GM12878 (cell line): ENCODE results near the gene PRDX1. TPM values are rescaled to one million over a fixed set of nuclear protein-coding genes. Genes with fewer than 3 reads are reported as not detected.
A peak's percentile ranks its signal among the peaks of the same experiment; 100 is the strongest.

Experiments used
- ATAC-seq: fragments of 200-7000 bp; cut with Tn5 transposase; 3 replicates; pipeline ENCODE4 v1.9.1; 2020; ENCODE audit warnings: mild to moderate bottlenecking, moderate library complexity
- BruUV-seq: library from RNA; stranded (reverse); fragments of 400-500 nt; replicated peaks from 2 replicates; lab custom pipeline; 2021; lab: Mats Ljungman, UMichigan
- CTCF ChIA-PET: fragments of 300-600 bp; sonication (Branson Sonifier 250); formaldehyde crosslinking; extraction: SDS; loops from one replicate; lab custom pipeline; 2021; ENCODE audit warnings: inconsistent platforms; lab: Yijun Ruan, JAX
- POLR2A ChIA-PET: fragments of 350-600 bp; formaldehyde crosslinking; extraction: SDS; loops from one replicate; lab custom pipeline; 2021; ENCODE audit warnings: inconsistent platforms; lab: Charles Lee
- RAD21 ChIA-PET: fragments of 300-600 bp; sonication (Branson Sonifier 250); formaldehyde crosslinking; loops from one replicate; lab custom pipeline; 2023; ENCODE audit warnings: antibody characterized with exemption; ENCODE audit not compliant: unreplicated experiment; lab: Charles Lee
- SMC1A ChIA-PET: fragments of 300-600 bp; sonication (Branson Sonifier 250); formaldehyde crosslinking; loops from one replicate; lab custom pipeline; 2023; ENCODE audit not compliant: unreplicated experiment, uncharacterized antibody; lab: Charles Lee
- DNase-seq: peaks from one replicate; pipeline ENCODE4 v3.0.0-alpha.2; 2011; ENCODE audit warnings: low read depth, low spot score
- FAIRE-seq: peaks from 3 replicates; lab custom pipeline; 2011; peaks lifted over from hg19 to GRCh38; lab: Jason Lieb, UNC
- H2AFZ ChIP-seq: 2 replicates; pipeline ENCODE4 v1.6.0; 2011; ENCODE audit warnings: low read depth, low read length, control low read depth; ENCODE audit not compliant: control insufficient read depth
- H3K27ac ChIP-seq: 2 replicates; pipeline ENCODE4 v1.5.1; 2011; ENCODE audit warnings: control low read depth; ENCODE audit not compliant: control insufficient read depth, insufficient read depth
- H3K27me3 ChIP-seq, 2 experiments: replicated peaks in 1 of 2; 2 replicates each; pipeline versions ENCODE4 v1.6.0 to v1.6.1; 2011; ENCODE audit warnings: low read length in 1 of 2; ENCODE audit not compliant: control insufficient read depth in 2 of 2, insufficient read depth in 2 of 2
- H3K36me3 ChIP-seq, 2 experiments: 2 replicates each; pipeline ENCODE4 v1.5.1; 2011; ENCODE audit warnings: low read length in 1 of 2; ENCODE audit not compliant: control insufficient read depth in 2 of 2, insufficient read depth in 2 of 2
- H3K4me1 ChIP-seq: 2 replicates; pipeline ENCODE4 v1.6.1; 2011; ENCODE audit warnings: mild to moderate bottlenecking, low read length, moderate library complexity, mixed read lengths; ENCODE audit not compliant: control insufficient read depth, insufficient read depth
- H3K4me2 ChIP-seq: 2 replicates; pipeline ENCODE4 v1.6.0; 2011; ENCODE audit warnings: control low read depth; ENCODE audit not compliant: control insufficient read depth, insufficient read depth
- H3K4me3 ChIP-seq: fragments of 200-600 bp; sonication (generic); 2 replicates; pipeline ENCODE4 v1.5.1; 2016
- H3K79me2 ChIP-seq: 2 replicates; pipeline ENCODE4 v1.6.0; 2011; ENCODE audit warnings: low read length; ENCODE audit not compliant: control insufficient read depth, insufficient read depth
- H3K9ac ChIP-seq: 2 replicates; pipeline ENCODE4 v1.8.0; 2011; ENCODE audit warnings: low read length, control low read depth, mixed read lengths; ENCODE audit not compliant: control insufficient read depth, insufficient read depth
- H3K9me3 ChIP-seq: replicated peaks from 3 replicates; pipeline ENCODE4 v1.5.1; 2011; ENCODE audit warnings: mild to moderate bottlenecking, low read length; ENCODE audit not compliant: control insufficient read depth, insufficient read depth
- H4K20me1 ChIP-seq: 2 replicates; pipeline ENCODE4 v1.6.0; 2011; ENCODE audit not compliant: control insufficient read depth, insufficient read depth
- ATF2 ChIP-seq: IDR thresholded peaks from 2 replicates; pipeline ENCODE4 v1.6.1; 2012; ENCODE audit warnings: low read length, inconsistent platforms
- CREM ChIP-seq: IDR thresholded peaks from 2 replicates; pipeline ENCODE4 v1.6.1; 2014; ENCODE audit warnings: antibody characterized with exemption, low read depth
- EED ChIP-seq: sonication (generic); IDR thresholded peaks from 2 replicates; pipeline ENCODE4 v1.6.1; 2016; ENCODE audit warnings: antibody characterized with exemption, low read depth
- EP300 ChIP-seq, 2 experiments: fragments of 150-350 bp in 1 of 2; IDR thresholded peaks; 2 replicates each; pipeline ENCODE4 v1.6.1; 2011 to 2012; ENCODE audit warnings: low read depth in 2 of 2, low read length in 2 of 2, borderline replicate concordance in 1 of 2, improper control_type of control experiment in 1 of 2, inconsistent platforms in 1 of 2; ENCODE audit not compliant: control insufficient read depth in 1 of 2
- ETV6 ChIP-seq, 2 experiments: fragments of 450-650 bp in 1 of 2; IDR thresholded peaks in 1 of 2; conservative IDR thresholded peaks in 1 of 2; 2 replicates each; pipeline ENCODE4 v1.6.1; 2014; ENCODE audit warnings: antibody characterized with exemption in 1 of 2, borderline replicate concordance in 1 of 2, low read depth in 1 of 2, mild to moderate bottlenecking in 1 of 2, moderate library complexity in 1 of 2
- JUND ChIP-seq: IDR thresholded peaks from 2 replicates; pipeline ENCODE4 v1.6.1; 2012; ENCODE audit warnings: low read depth, mild to moderate bottlenecking, low read length, improper control_type of control experiment, moderate library complexity
- KAT2A ChIP-seq: conservative IDR thresholded peaks from 2 replicates; pipeline ENCODE4 v1.6.1; 2011; ENCODE audit warnings: low read depth, low read length; ENCODE audit not compliant: control insufficient read depth
- MEF2A ChIP-seq: IDR thresholded peaks from 2 replicates; pipeline ENCODE4 v1.6.1; 2011; ENCODE audit warnings: low read depth, mild to moderate bottlenecking, low read length, moderate library complexity; ENCODE audit not compliant: insufficient read depth
- PML ChIP-seq: IDR thresholded peaks from 2 replicates; pipeline ENCODE4 v1.6.1; 2012; ENCODE audit warnings: low read length, inconsistent platforms
- POLR2AphosphoS2 ChIP-seq: IDR thresholded peaks from 2 replicates; pipeline ENCODE4 v1.6.1; 2011; ENCODE audit warnings: low read depth, mild to moderate bottlenecking, low read length, improper control_type of control experiment, moderate library complexity
- RBBP5 ChIP-seq: fragments of 200-600 bp; sonication (generic); conservative IDR thresholded peaks from 2 replicates; pipeline ENCODE4 v1.6.1; 2016
- SP1 ChIP-seq: IDR thresholded peaks from one replicate; pipeline ENCODE4 v1.6.1; 2011; ENCODE audit warnings: low read depth, low read length
- TBL1XR1 ChIP-seq: IDR thresholded peaks from 2 replicates; pipeline ENCODE4 v1.6.1; 2012; ENCODE audit warnings: low read depth, low read length, improper control_type of control experiment
- TCF3 ChIP-seq: IDR thresholded peaks from 2 replicates; pipeline ENCODE4 v1.6.1; 2012; ENCODE audit warnings: low read depth, mild to moderate bottlenecking, low read length, borderline replicate concordance; ENCODE audit not compliant: insufficient read depth
- ZNF592 ChIP-seq: fragments of 450-650 bp; IDR thresholded peaks from 2 replicates; pipeline ENCODE4 v1.6.1; 2017; ENCODE audit warnings: mild to moderate bottlenecking, moderate library complexity
- ZSCAN29 ChIP-seq: fragments of 450-650 bp; IDR thresholded peaks from 2 replicates; pipeline ENCODE4 v1.6.1; 2017; ENCODE audit warnings: mild to moderate bottlenecking, moderate library complexity
- WGBS: methylation state at CpG from one replicate; pipeline ENCODE4 v1.1.6; 2016; ENCODE audit warnings: low lambda C conversion rate; ENCODE audit not compliant: insufficient replicate concordance, insufficient coverage; ENCODE audit errors: missing lambda C conversion rate; 5-methylcytosine and 5-hydroxymethylcytosine counted together
- in situ Hi-C: fragments of 300-500 bp; cut with MboI; formaldehyde crosslinking; loops from 9 replicates; pipeline ENCODE4 v1.14.3; 2018; ENCODE audit warnings: mixed read lengths
- intact Hi-C: fragments of 100-400 bp; cut with micrococcal nuclease; formaldehyde crosslinking; loops from one replicate; pipeline ENCODE4 v1.14.2; 2022; ENCODE audit not compliant: unreplicated experiment
- polyA plus RNA-seq, 11 experiments: library from polyadenylated mRNA; depleted of rRNA in 4 of 11; unstranded in 6 of 11; stranded (reverse) in 5 of 11; fragments of >200 nt; fragmentation: Nextera tagmentation in 4 of 11; fragmentation: Illumina TruSeq in 1 of 11; extraction: Ambion mirVana in 4 of 11; extraction: Trizol in 1 of 11; gene quantifications; 1 replicate in 1 of 11; 2 replicates in 10 of 11; pipeline versions ENCODE4 v1.2.1 to v1.2.3, GENCODE V29; 2011 to 2016; ENCODE audit warnings: inconsistent platforms in 2 of 11, missing spikeins in 2 of 11, low read depth in 1 of 11
- total RNA-seq, 4 experiments: library from RNA; depleted of rRNA in 3 of 4; stranded (reverse); fragments of >200 nt in 3 of 4; fragmentation: Illumina TruSeq in 1 of 4; extraction: Trizol in 1 of 4; gene quantifications; 2 replicates each; pipeline versions ENCODE4 v1.2.1 to v1.2.3, GENCODE V29; 2013 to 2021

Gene PRDX1
- total and polyA plus RNA-seq, 10 of the 15 experiments (the other 5 are each of a cell fraction or from before 2014, with no cell fraction given) = 659 to 1,775 (median 811) TPM

GRCh38 chr1:45545553-45546310 is 24.0 kb upstream of the PRDX1 start:
- intact Hi-C loops = loop anchor here (2.0 kb wide), 1 partner anchor 23 kb away; no protein-coding TSS in a partner anchor
- ATAC-seq (peak; percentile 8), DNase-seq (no peak), FAIRE-seq (peak; percentile 31)
- ChIA-PET SMC1A (interaction anchor here (0.7 to 8.6 kb wide), 12 partner anchors 9 to 239 kb away, joined by 3 to 80 read pairs (median 7); partner anchors contain the start of genes NASP and PRDX1), POLR2A (interaction anchor here (0.5 to 7.6 kb wide), 13 partner anchors 8 to 702 kb away, joined by 3 to 118 read pairs (median 6); partner anchors contain the start of genes CCDC163, MMACHC, MUTYH and PRDX1), RAD21 (interaction anchor here (0.6 to 5.0 kb wide), 10 partner anchors 8 to 53 kb away, joined by 3 to 40 read pairs (median 3); partner anchors contain the start of genes CCDC163, MMACHC and PRDX1), CTCF (interaction anchor here (0.5 to 3.2 kb wide), 10 partner anchors 8 to 45 kb away, joined by 3 to 14 read pairs (median 5); partner anchors contain the start of gene PRDX1)
- Histone ChIP-seq H2AFZ (peak overlapping the region; percentile 69), H3K9me3 (no peaks in the 10 kb centered on the region; the same call in 1 of the 3 replicates), H3K4me1 (peaks cover 33% of the 10 kb centered on the region), H3K27me3 (no peaks in the 10 kb centered on the region), H3K79me2 (peaks cover 1% of the 10 kb centered on the region), H3K27ac (peak overlapping the region; percentile 78), H4K20me1 (no peaks in the 10 kb centered on the region), H3K36me3 (no peaks in the 10 kb centered on the region), H3K4me2 (peak overlapping the region; percentile 58), H3K9ac (peak overlapping the region; percentile 31), H3K4me3 (peak overlapping the region; percentile 2; the same call in 1 of the 2 replicates)
- in situ Hi-C loops = no loop called here
- 8% methylated on average over 7 of the region's 7 CpGs for WGBS
- BruUV-seq = TSS peak; percentile 86
- TF ChIP-seq ZNF592 (no peak), PML (no peak; the same call in 1 of the 2 replicates), EED (peak; percentile 49; the same call in 1 of the 2 replicates), MEF2A (no peak; the same call in 1 of the 2 replicates), JUND (no peak), CREM (peak; percentile 50; the same call in 1 of the 2 replicates), ZSCAN29 (no peak), ETV6 (conservative IDR thresholded peaks at IDR 0.05 in 1 of 2, IDR thresholded peaks at IDR 0.05 in 1 of 2; ENCODE audit: borderline replicate concordance in 1 of 2, low read depth in 1 of 2) (0 out of 4 replicates have a peak, but pooled peaks of 1 of the 2 experiments have one; percentile 21), KAT2A (no peak), SP1 (no peak), POLR2AphosphoS2 (no peak), TCF3 (0 out of 2 replicates have a peak, but pooled peaks have one; percentile 29), RBBP5 (no peak), ATF2 (peak; percentile 24; the same call in 1 of the 2 replicates), TBL1XR1 (no peak), EP300 (IDR thresholded peaks at IDR 0.05; ENCODE audit: borderline replicate concordance in 1 of 2, control insufficient read depth in 1 of 2, low read depth in 2 of 2, low read length in 2 of 2) (no peak)
